Astrocyte (in vitro differentiated cells and primary cell): ENCODE measurements around the gene PKDCC.

Experiments used
- EZH2 ChIP-seq: IDR thresholded peaks from 2 replicates; pipeline ENCODE4 v1.6.1; 2012; ENCODE audit warnings: mild to moderate bottlenecking, low read length, inconsistent platforms; ENCODE audit not compliant: insufficient read depth
- TF ChIP-seq, protein P1 (sequence below): IDR thresholded peaks from 2 replicates; pipeline ENCODE4 v1.5.1; 2011; ENCODE audit warnings: low read depth, mild to moderate bottlenecking, inconsistent platforms, low read length, moderate library complexity; ENCODE audit not compliant: insufficient read depth

DNA sequence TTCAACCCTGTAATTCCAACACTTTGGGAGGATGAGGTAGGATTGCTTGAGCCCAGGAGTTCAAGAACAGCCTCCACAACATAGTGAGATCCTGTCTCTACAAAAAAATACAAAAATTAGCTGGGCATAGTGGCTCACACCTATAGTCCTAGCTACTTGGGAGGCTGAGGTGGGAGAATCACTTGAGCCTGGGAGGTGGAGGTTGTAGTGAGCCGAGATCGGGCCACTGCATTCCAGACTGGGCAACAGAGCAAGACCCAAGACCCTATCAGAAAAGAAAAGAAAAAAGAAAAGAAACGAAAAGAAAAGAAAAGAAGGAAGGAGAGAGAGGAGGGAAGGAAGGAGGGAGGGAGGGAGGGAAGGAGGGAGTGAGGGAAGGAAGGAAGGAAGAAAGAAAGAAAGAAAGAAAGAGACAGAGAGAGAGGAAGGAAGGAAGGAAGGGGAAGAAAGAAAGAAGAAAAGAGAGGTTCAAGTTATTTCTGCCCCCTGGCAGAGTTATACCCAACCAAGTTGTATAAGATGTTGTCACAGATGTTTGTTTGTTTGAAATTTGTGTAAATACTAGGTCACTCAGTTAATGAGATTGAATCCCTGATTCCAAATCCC is 3.9 kb upstream of the PKDCC start:
- TF ChIP-seq, protein P1, sequence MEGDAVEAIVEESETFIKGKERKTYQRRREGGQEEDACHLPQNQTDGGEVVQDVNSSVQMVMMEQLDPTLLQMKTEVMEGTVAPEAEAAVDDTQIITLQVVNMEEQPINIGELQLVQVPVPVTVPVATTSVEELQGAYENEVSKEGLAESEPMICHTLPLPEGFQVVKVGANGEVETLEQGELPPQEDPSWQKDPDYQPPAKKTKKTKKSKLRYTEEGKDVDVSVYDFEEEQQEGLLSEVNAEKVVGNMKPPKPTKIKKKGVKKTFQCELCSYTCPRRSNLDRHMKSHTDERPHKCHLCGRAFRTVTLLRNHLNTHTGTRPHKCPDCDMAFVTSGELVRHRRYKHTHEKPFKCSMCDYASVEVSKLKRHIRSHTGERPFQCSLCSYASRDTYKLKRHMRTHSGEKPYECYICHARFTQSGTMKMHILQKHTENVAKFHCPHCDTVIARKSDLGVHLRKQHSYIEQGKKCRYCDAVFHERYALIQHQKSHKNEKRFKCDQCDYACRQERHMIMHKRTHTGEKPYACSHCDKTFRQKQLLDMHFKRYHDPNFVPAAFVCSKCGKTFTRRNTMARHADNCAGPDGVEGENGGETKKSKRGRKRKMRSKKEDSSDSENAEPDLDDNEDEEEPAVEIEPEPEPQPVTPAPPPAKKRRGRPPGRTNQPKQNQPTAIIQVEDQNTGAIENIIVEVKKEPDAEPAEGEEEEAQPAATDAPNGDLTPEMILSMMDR = no peak
- no peak for TF ChIP-seq EZH2
